HL-60 (cell line): ENCODE results near the gene NEK10.

Experiments
- DNase-seq, 2 experiments: peaks; one replicate each; pipeline ENCODE4 v3.0.0-alpha.2; 2010 to 2020; ENCODE audit warnings: low read depth in 1 of 2, low spot score in 1 of 2
- H3K27ac ChIP-seq: fragments of 250-450 bp; sonication (Bioruptor Pico); replicated peaks from 2 replicates; pipeline ENCODE4 v1.5.1; 2020; ENCODE audit warnings: mild to moderate bottlenecking, moderate library complexity
- H3K27me3 ChIP-seq: fragments of 250-450 bp; sonication (Bioruptor Pico); 2 replicates; pipeline ENCODE4 v1.5.1; 2021; ENCODE audit warnings: mild to moderate bottlenecking, moderate library complexity; ENCODE audit not compliant: insufficient read depth, poor library complexity, severe bottlenecking
- H3K4me3 ChIP-seq: replicated peaks from 2 replicates; pipeline ENCODE4 v1.5.1; 2011; ENCODE audit warnings: mild to moderate bottlenecking, control low read depth, low read length; ENCODE audit not compliant: insufficient read depth
- GABPA ChIP-seq: IDR thresholded peaks from 2 replicates; pipeline ENCODE4 v1.6.1; 2012; ENCODE audit warnings: low read depth
- POLR2AphosphoS5 ChIP-seq: IDR thresholded peaks from 2 replicates; pipeline ENCODE4 v1.6.1; 2012; ENCODE audit warnings: low read depth
- SPI1 ChIP-seq: IDR thresholded peaks from 2 replicates; pipeline ENCODE4 v1.6.1; 2012; ENCODE audit warnings: low read depth, mild to moderate bottlenecking, borderline replicate concordance
- TF ChIP-seq, protein P1 (sequence below): IDR thresholded peaks from 2 replicates; pipeline ENCODE4 v1.6.1; 2012; ENCODE audit warnings: low read depth; ENCODE audit not compliant: insufficient replicate concordance
- TF ChIP-seq, protein P2 (sequence below): IDR thresholded peaks from one replicate; pipeline ENCODE4 v1.5.1; 2011; ENCODE audit warnings: low read length, control low read depth, inconsistent platforms; ENCODE audit not compliant: insufficient read depth

Gene NEK10

DNA sequence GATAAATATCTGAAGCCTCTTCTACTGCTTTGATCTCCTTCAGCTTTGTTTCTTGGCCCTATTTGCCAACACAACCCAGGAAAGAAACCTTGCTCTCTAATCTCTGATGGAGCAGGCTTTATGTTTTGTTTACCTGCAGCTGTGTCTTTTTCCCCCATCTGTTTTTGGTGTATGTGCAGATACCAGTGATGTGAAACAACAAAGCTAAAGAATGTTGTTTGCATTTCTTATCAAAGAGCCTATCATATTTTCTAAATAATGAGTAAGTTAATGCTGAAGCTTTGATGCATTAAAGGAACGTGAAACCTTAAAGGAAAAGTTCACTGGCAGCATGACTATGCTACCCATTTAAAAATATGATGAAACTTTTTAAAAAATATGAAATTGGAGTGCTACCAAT is 238.4 kb downstream of the NEK10 start:
- no peaks in the 10 kb centered on the region for H3K27me3 ChIP-seq
- DNase-seq = no peak
- no peak for TF ChIP-seq POLR2AphosphoS5
- TF ChIP-seq GABPA = no peak
- TF ChIP-seq SPI1 = no peak
- TF ChIP-seq, protein P1, sequence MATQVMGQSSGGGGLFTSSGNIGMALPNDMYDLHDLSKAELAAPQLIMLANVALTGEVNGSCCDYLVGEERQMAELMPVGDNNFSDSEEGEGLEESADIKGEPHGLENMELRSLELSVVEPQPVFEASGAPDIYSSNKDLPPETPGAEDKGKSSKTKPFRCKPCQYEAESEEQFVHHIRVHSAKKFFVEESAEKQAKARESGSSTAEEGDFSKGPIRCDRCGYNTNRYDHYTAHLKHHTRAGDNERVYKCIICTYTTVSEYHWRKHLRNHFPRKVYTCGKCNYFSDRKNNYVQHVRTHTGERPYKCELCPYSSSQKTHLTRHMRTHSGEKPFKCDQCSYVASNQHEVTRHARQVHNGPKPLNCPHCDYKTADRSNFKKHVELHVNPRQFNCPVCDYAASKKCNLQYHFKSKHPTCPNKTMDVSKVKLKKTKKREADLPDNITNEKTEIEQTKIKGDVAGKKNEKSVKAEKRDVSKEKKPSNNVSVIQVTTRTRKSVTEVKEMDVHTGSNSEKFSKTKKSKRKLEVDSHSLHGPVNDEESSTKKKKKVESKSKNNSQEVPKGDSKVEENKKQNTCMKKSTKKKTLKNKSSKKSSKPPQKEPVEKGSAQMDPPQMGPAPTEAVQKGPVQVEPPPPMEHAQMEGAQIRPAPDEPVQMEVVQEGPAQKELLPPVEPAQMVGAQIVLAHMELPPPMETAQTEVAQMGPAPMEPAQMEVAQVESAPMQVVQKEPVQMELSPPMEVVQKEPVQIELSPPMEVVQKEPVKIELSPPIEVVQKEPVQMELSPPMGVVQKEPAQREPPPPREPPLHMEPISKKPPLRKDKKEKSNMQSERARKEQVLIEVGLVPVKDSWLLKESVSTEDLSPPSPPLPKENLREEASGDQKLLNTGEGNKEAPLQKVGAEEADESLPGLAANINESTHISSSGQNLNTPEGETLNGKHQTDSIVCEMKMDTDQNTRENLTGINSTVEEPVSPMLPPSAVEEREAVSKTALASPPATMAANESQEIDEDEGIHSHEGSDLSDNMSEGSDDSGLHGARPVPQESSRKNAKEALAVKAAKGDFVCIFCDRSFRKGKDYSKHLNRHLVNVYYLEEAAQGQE = no peak
- TF ChIP-seq, protein P2, sequence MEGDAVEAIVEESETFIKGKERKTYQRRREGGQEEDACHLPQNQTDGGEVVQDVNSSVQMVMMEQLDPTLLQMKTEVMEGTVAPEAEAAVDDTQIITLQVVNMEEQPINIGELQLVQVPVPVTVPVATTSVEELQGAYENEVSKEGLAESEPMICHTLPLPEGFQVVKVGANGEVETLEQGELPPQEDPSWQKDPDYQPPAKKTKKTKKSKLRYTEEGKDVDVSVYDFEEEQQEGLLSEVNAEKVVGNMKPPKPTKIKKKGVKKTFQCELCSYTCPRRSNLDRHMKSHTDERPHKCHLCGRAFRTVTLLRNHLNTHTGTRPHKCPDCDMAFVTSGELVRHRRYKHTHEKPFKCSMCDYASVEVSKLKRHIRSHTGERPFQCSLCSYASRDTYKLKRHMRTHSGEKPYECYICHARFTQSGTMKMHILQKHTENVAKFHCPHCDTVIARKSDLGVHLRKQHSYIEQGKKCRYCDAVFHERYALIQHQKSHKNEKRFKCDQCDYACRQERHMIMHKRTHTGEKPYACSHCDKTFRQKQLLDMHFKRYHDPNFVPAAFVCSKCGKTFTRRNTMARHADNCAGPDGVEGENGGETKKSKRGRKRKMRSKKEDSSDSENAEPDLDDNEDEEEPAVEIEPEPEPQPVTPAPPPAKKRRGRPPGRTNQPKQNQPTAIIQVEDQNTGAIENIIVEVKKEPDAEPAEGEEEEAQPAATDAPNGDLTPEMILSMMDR = no peak
- H3K27ac ChIP-seq = no peak overlapping the region
- no peak overlapping the region for H3K4me3 ChIP-seq

DNA sequence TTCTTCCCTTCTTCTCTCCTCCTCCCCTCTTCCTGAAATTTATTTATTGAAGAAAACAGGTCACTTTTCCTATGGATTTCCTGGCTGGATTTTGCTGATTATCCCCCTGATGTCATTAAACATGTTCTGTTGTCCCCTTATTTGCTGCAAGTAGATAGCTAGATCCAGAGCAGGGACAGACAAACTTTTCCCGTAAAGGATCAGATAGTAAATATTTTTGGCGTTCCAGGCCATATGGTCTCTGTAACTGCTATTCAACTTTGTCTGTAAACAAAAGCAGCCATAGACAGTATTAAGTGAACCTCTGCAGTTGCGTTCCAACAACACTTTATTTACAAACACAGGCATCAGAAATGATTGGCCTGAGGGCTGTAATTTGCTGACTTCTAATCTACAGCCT is 241.3 kb downstream of the NEK10 start:
- Histone ChIP-seq H3K4me3 (no peak overlapping the region), H3K27ac (no peak overlapping the region), H3K27me3 (no peaks in the 10 kb centered on the region)
- no peak for TF ChIP-seq GABPA
- TF ChIP-seq, protein P2 = no peak
- TF ChIP-seq SPI1 = no peak
- no peak for TF ChIP-seq POLR2AphosphoS5
- TF ChIP-seq, protein P1 = no peak
- no peak for DNase-seq

DNA sequence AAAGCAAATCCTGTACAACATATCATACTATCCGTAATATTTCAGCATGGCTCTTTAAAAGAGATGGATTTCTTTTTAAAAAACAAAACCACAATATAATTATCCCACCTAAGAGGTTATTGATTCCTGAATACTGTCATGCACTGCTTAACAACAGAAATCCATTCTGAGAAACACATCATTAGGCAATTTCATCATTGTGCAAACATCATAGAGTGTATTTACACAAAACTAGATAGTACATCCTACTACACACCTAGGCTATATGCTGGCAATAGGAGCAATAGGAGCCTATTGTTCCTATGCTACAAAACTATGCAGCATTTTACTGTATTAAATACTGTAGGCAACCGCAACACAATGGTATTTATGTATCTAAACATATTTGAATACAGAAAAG is 242.0 kb downstream of the NEK10 start:
- Histone ChIP-seq H3K27me3 (no peaks in the 10 kb centered on the region), H3K4me3 (no peak overlapping the region), H3K27ac (no peak overlapping the region)
- no peak for TF ChIP-seq SPI1
- TF ChIP-seq, protein P2 = no peak
- no peak for DNase-seq

DNA sequence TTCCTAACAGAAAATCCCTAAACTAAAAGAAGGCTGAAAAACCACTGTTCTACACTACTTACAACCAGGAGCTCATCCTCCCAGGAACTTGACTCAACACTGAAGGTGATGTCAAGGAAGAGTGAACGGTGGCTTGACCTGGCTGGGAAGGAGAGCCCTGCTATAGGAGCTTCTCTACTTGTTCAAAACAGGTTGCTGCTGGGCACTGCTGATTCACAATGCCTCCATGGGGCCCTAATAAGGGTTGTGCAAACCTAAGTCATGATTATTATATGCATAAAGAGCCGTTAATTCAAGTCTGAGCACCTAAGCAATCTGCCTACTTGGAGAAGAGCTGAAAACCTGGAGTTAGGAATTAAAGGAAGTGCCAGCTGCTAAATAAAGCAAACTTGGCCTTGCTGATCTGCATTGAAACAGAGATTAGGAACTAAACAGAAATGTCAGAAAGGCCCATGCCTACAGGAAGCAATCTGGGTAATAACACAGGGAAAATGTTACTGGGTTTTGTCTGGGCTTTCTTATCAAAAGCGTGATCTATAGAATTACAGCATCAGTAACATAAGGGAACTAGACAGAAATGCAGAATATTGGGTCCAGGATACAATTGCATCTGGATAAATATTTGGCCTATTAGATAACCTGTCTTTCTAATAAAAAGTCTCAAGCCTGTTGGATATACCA is 243.2 kb downstream of the NEK10 start:
- TF ChIP-seq, protein P2 = no peak
- TF ChIP-seq GABPA (no peak), SPI1 (no peak), POLR2AphosphoS5 (no peak)
- TF ChIP-seq, protein P1 = no peak
- H3K27ac ChIP-seq = no peak overlapping the region
- no peak for DNase-seq
- no peak overlapping the region for H3K4me3 ChIP-seq
- no peaks in the 10 kb centered on the region for H3K27me3 ChIP-seq
